NB4 (cell line): ENCODE measurements around the gene MTHFD1L.

Experiments
- CTCF ChIP-seq: IDR thresholded peaks from one replicate; pipeline ENCODE4 v1.5.1; 2012; ENCODE audit warnings: low read depth, low read length
- MAX ChIP-seq: IDR thresholded peaks from 2 replicates; pipeline ENCODE4 v1.6.1; 2011; ENCODE audit warnings: low read depth, low read length
- MYC ChIP-seq: IDR thresholded peaks from 2 replicates; pipeline ENCODE4 v1.6.1; 2011; ENCODE audit warnings: low read depth, low read length
- POLR2A ChIP-seq: IDR thresholded peaks from 2 replicates; pipeline ENCODE4 v1.6.1; 2011; ENCODE audit warnings: mild to moderate bottlenecking; ENCODE audit not compliant: insufficient read length; ENCODE audit errors: extremely low read depth

- TF ChIP-seq MYC (no peak), POLR2A (no peak), MAX (no peak), CTCF (no peak)
These were observed 33.9 kb upstream of the MTHFD1L start for GRCh38 chr6:150831577-150831976.
